ENCODE data around the gene THRA.

Gene THRA

GRCh38 chr17:40069751-40070708 is 7.3 kb downstream of the THRA start:
- TF ChIP-seq FOXA1 (IDR thresholded peaks at IDR 0.05): no peak
- TF ChIP-seq FOXM1 (IDR thresholded peaks at IDR 0.05; ENCODE audit: borderline replicate concordance): no peak
- TF ChIP-seq CTBP1 (IDR thresholded peaks at IDR 0.05; ENCODE audit: borderline replicate concordance): no peak
- no peak for TF ChIP-seq ARNT (IDR thresholded peaks at IDR 0.05)
- no peak for TF ChIP-seq BHLHE40 (IDR thresholded peaks at IDR 0.05; ENCODE audit: borderline replicate concordance)
- TF ChIP-seq L3MBTL2 (conservative IDR thresholded peaks at IDR 0.05): no peak
- TF ChIP-seq ZNF384 (IDR thresholded peaks at IDR 0.05): no peak
- no peak for TF ChIP-seq ELF4 (IDR thresholded peaks at IDR 0.05)
- TF ChIP-seq SUZ12 (IDR thresholded peaks at IDR 0.05): no peak
- TF ChIP-seq, protein P1, sequence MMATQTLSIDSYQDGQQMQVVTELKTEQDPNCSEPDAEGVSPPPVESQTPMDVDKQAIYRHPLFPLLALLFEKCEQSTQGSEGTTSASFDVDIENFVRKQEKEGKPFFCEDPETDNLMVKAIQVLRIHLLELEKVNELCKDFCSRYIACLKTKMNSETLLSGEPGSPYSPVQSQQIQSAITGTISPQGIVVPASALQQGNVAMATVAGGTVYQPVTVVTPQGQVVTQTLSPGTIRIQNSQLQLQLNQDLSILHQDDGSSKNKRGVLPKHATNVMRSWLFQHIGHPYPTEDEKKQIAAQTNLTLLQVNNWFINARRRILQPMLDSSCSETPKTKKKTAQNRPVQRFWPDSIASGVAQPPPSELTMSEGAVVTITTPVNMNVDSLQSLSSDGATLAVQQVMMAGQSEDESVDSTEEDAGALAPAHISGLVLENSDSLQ (IDR thresholded peaks at IDR 0.05): no peak
- no peak for TF ChIP-seq NFRKB (IDR thresholded peaks at IDR 0.05)
- ChIA-PET POLR2A (interaction anchor here (0.7 to 1.7 kb wide), 3 partner anchors 15 to 90 kb away, joined by 3 to 15 read pairs (median 3); partner anchors contain the start of genes MED24 and PSMD3), CTCF (interaction anchor here (1.1 to 1.2 kb wide), 2 partner anchors 16 to 42 kb away, joined by 3 to 4 read pairs; no protein-coding TSS in a partner anchor)
- DNase-seq (ENCODE audit: extremely low spot score): no peak

GRCh38 chr17:40070709-40071312 is 8.0 kb downstream of the THRA start:
- DNase-seq (ENCODE audit: extremely low spot score): no peak
- ChIA-PET POLR2A (interaction anchor here (1.1 to 1.2 kb wide), 2 partner anchors 17 to 26 kb away, joined by 3 to 4 read pairs; partner anchors contain the start of gene MED24), CTCF (no interaction called here)
- TF ChIP-seq L3MBTL2 (conservative IDR thresholded peaks at IDR 0.05) (no peak), FOXK2 (IDR thresholded peaks at IDR 0.05) (no peak), FOXM1 (IDR thresholded peaks at IDR 0.05; ENCODE audit: borderline replicate concordance) (no peak), HDGF (IDR thresholded peaks at IDR 0.05; ENCODE audit: borderline replicate concordance) (no peak), BHLHE40 (IDR thresholded peaks at IDR 0.05; ENCODE audit: borderline replicate concordance) (no peak), SUZ12 (IDR thresholded peaks at IDR 0.05) (no peak), CTBP1 (IDR thresholded peaks at IDR 0.05; ENCODE audit: borderline replicate concordance) (no peak), ELF4 (IDR thresholded peaks at IDR 0.05) (no peak), LEF1 (IDR thresholded peaks at IDR 0.05; ENCODE audit: borderline replicate concordance) (no peak), SP1 (IDR thresholded peaks at IDR 0.05) (no peak), ARNT (IDR thresholded peaks at IDR 0.05) (no peak), NFRKB (IDR thresholded peaks at IDR 0.05) (no peak), FOXA1 (IDR thresholded peaks at IDR 0.05) (no peak), TARDBP (IDR thresholded peaks at IDR 0.05) (no peak)
- TF ChIP-seq, protein P1 (IDR thresholded peaks at IDR 0.05): no peak

GRCh38 chr17:40071313-40072039 is 8.7 kb downstream of the THRA start:
- ChIA-PET CTCF (no interaction called here), POLR2A (interaction anchor here (1.1 to 1.2 kb wide), 2 partner anchors 17 to 26 kb away, joined by 3 to 4 read pairs; partner anchors contain the start of gene MED24)
- DNase-seq (ENCODE audit: extremely low spot score): no peak
- TF ChIP-seq SUZ12 (IDR thresholded peaks at IDR 0.05) (no peak), ARNT (IDR thresholded peaks at IDR 0.05) (no peak), LEF1 (IDR thresholded peaks at IDR 0.05; ENCODE audit: borderline replicate concordance) (no peak), TARDBP (IDR thresholded peaks at IDR 0.05) (no peak), NFRKB (IDR thresholded peaks at IDR 0.05) (no peak), FOXM1 (IDR thresholded peaks at IDR 0.05; ENCODE audit: borderline replicate concordance) (no peak), CTBP1 (IDR thresholded peaks at IDR 0.05; ENCODE audit: borderline replicate concordance) (no peak), FOXK2 (IDR thresholded peaks at IDR 0.05) (no peak), ELF4 (IDR thresholded peaks at IDR 0.05) (no peak), ZNF384 (IDR thresholded peaks at IDR 0.05) (no peak), BHLHE40 (IDR thresholded peaks at IDR 0.05; ENCODE audit: borderline replicate concordance) (no peak)

DNA sequence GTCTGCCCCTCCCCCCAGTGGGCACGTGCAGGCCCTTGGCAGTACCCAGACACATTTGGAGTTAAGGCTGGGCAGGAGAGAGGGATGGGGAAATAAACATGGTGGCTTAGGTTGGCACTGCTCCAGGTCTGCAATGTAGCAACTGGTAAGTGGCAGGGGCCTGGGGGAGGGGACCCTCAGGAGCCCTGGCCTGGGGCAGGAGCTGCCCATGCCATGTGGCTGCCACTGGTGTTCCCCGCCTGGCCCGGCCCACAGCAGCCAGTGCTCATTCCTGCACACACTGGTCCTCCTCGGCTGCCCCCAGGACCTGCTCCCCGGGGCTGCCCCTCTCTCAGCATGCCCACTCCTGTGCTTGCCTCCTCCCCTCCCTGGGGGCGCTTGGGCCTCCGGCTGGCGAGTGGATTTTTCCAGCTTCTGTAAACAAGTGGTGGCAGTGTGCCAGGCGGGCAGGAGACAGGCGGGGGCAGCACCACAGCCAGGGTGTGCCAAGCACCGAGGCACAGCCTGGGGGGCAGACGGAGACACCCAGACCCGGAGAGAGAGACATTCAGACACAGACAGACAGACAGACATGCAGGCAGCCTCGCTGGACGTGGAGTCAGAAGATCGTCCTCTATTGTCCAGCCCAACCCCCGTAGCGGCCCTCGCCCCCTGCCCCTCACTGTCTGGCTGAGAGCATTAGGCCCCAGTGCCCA is 9.4 kb downstream of the THRA start:
- ChIA-PET CTCF (interaction anchor here (2.1 kb wide), 1 partner anchor 10 kb away, joined by 5 read pairs; the partner anchor contains the start of gene THRA), POLR2A (interaction anchor here (1.1 to 2.2 kb wide), 2 partner anchors 8 to 18 kb away, joined by 4 to 10 read pairs; partner anchors contain the start of genes MED24 and THRA)
- TF ChIP-seq BHLHE40 (IDR thresholded peaks at IDR 0.05; ENCODE audit: borderline replicate concordance) (no peak), NFRKB (IDR thresholded peaks at IDR 0.05) (no peak), CTBP1 (IDR thresholded peaks at IDR 0.05; ENCODE audit: borderline replicate concordance) (no peak), ELF4 (IDR thresholded peaks at IDR 0.05) (no peak), FOXM1 (IDR thresholded peaks at IDR 0.05; ENCODE audit: borderline replicate concordance) (no peak)
- TF ChIP-seq, protein P1 (IDR thresholded peaks at IDR 0.05): no peak
- no peak for DNase-seq (ENCODE audit: extremely low spot score)
